DOHH2 (cell line): ENCODE data around the gene GAS7.

ENCODE experiments used
- H3F3A ChIP-seq: fragments of 200-600 bp; sonication (generic), shearing (Covaris generic); 2 replicates; pipeline ENCODE4 v1.6.0; 2016; ENCODE audit warnings: antibody characterized with exemption, mild to moderate bottlenecking; ENCODE audit not compliant: control insufficient read depth, insufficient read depth
- H3K27ac ChIP-seq: fragments of 200-600 bp; sonication (generic); 2 replicates; pipeline ENCODE4 v1.5.1; 2014; ENCODE audit warnings: low read depth, mild to moderate bottlenecking, low read length, moderate library complexity
- H3K27me3 ChIP-seq: fragments of 200-600 bp; sonication (generic); 2 replicates; pipeline ENCODE4 v1.6.1; 2014; ENCODE audit warnings: mild to moderate bottlenecking, low read length, mixed read lengths; ENCODE audit not compliant: control insufficient read depth
- H3K36me3 ChIP-seq: fragments of 200-600 bp; sonication (generic); 2 replicates; pipeline ENCODE4 v1.6.1; 2014; ENCODE audit warnings: mild to moderate bottlenecking, low read length, moderate library complexity, mixed read lengths; ENCODE audit not compliant: control insufficient read depth
- H3K4me1 ChIP-seq: fragments of 200-600 bp; sonication (generic); 2 replicates; pipeline ENCODE4 v1.6.1; 2014; ENCODE audit warnings: mild to moderate bottlenecking, low read length, mixed read lengths; ENCODE audit not compliant: control insufficient read depth
- H3K4me2 ChIP-seq: fragments of 200-600 bp; sonication (generic); 2 replicates; pipeline ENCODE4 v1.6.0; 2014; ENCODE audit warnings: mild to moderate bottlenecking, low read length, moderate library complexity
- H3K4me3 ChIP-seq: fragments of 200-600 bp; sonication (generic); 2 replicates; pipeline ENCODE4 v1.5.1; 2014; ENCODE audit warnings: mild to moderate bottlenecking, low read length, mixed read lengths
- H3K79me2 ChIP-seq: fragments of 200-600 bp; sonication (generic); 2 replicates; pipeline ENCODE4 v1.6.1; 2014; ENCODE audit warnings: mild to moderate bottlenecking, low read length, mixed read lengths; ENCODE audit not compliant: control insufficient read depth
- H3K9me2 ChIP-seq: fragments of 200-600 bp; sonication (generic); replicated peaks from 2 replicates; pipeline ENCODE4 v1.6.1; 2014; ENCODE audit warnings: mild to moderate bottlenecking, low read length, mixed read lengths; ENCODE audit not compliant: control insufficient read depth
- H3K9me3 ChIP-seq: fragments of 200-600 bp; sonication (generic); 2 replicates; pipeline ENCODE4 v1.6.1; 2014; ENCODE audit warnings: antibody characterized with exemption, low read length, mixed read lengths; ENCODE audit not compliant: control insufficient read depth, insufficient read depth
- H4K20me1 ChIP-seq: fragments of 200-600 bp; sonication (generic); 2 replicates; pipeline ENCODE4 v1.6.0; 2014; ENCODE audit warnings: low read depth, mild to moderate bottlenecking, antibody characterized with exemption, low read length, moderate library complexity; ENCODE audit not compliant: control insufficient read depth, insufficient read depth
- EZH2phosphoT487 ChIP-seq: fragments of 200-600 bp; sonication (generic); IDR thresholded peaks from 2 replicates; pipeline ENCODE4 v1.6.1; 2017; ENCODE audit warnings: borderline replicate concordance, mild to moderate bottlenecking, antibody characterized with exemption, low read length, moderate library complexity, mixed read lengths
- TF ChIP-seq, protein P1 (sequence below): fragments of 200-600 bp; sonication (generic); IDR thresholded peaks from one replicate; pipeline ENCODE4 v1.5.1; 2014; ENCODE audit warnings: antibody characterized with exemption, mild to moderate bottlenecking, low read depth, low read length; ENCODE audit not compliant: poor library complexity, severe bottlenecking

The GAS7 gene

DNA sequence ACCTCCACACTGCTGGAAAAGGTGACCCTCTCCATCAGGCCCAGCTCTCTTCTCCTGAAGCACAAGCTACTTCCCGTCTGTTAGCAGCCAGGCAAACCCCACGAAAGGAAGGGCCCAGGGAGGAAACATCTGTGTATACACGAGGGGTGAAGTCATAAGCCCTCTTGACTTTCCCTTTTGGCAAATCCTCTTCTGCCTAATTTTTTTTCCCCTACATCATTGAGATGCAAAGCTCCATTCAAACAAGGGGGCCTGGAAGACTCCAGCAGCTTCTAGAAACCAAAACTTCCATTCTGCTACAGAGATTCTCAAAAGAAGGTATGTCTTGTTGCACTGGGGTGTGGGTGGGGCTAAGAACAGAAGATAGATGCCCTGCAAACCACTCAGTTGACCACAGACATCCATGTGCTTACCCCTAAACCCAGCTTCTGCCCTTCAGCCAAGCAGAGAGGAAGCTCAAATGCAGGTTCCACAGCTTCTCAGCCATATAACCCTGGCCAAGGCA, 147.8 kb downstream of the GAS7 start:
- no peaks in the 10 kb centered on the region for H3K36me3 ChIP-seq
- no peaks in the 10 kb centered on the region for H3F3A ChIP-seq
- H3K9me2 ChIP-seq, result no peaks in the 10 kb centered on the region
- H3K4me1 ChIP-seq, result no peaks in the 10 kb centered on the region
- no peak overlapping the region for H3K27ac ChIP-seq
- no peak for TF ChIP-seq EZH2phosphoT487
- TF ChIP-seq, protein P1, sequence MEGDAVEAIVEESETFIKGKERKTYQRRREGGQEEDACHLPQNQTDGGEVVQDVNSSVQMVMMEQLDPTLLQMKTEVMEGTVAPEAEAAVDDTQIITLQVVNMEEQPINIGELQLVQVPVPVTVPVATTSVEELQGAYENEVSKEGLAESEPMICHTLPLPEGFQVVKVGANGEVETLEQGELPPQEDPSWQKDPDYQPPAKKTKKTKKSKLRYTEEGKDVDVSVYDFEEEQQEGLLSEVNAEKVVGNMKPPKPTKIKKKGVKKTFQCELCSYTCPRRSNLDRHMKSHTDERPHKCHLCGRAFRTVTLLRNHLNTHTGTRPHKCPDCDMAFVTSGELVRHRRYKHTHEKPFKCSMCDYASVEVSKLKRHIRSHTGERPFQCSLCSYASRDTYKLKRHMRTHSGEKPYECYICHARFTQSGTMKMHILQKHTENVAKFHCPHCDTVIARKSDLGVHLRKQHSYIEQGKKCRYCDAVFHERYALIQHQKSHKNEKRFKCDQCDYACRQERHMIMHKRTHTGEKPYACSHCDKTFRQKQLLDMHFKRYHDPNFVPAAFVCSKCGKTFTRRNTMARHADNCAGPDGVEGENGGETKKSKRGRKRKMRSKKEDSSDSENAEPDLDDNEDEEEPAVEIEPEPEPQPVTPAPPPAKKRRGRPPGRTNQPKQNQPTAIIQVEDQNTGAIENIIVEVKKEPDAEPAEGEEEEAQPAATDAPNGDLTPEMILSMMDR, result no peak
- no peaks in the 10 kb centered on the region for H3K9me3 ChIP-seq
- H3K4me2 ChIP-seq, result no peak overlapping the region
- no peaks in the 10 kb centered on the region for H3K79me2 ChIP-seq
- no peaks in the 10 kb centered on the region for H3K27me3 ChIP-seq
- H4K20me1 ChIP-seq, result no peaks in the 10 kb centered on the region
- H3K4me3 ChIP-seq, result no peak overlapping the region

DNA sequence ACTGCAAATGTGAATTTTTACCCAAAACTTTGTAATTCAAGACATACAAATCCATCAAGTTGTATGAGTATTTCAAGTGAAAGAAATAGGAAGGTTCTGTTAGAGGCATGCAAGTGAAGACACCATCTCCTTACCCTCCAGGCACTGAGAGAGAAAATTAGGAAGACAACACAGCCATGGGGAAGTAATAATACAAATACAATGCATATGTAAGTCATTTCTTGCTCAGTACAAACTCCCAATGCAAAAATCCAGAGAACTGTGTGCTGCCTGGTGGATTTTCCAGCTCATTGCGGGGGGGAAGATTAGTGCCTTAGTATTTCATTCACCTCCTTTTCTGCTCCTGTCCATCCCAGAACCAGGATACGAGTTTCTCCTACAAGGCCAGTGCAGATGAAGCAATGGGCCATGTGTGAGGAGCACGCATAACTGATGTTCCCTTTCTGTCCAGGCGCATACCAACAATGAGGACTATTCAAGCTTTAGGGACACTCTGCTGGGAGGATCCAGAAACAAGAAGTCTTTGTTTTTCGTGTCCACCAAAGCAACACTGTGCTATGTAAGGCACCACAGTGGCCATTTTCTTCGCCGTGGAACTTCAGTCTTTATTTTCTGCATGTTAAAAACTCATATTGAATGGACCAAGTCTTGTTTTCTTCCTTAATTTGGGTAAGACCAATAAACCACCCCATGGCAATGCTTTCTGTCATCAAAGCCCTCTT, 149.6 kb downstream of the GAS7 start:
- H3K9me2 ChIP-seq, result no peaks in the 10 kb centered on the region
- no peaks in the 10 kb centered on the region for H3K9me3 ChIP-seq
- H3K4me1 ChIP-seq, result no peaks in the 10 kb centered on the region
- no peak overlapping the region for H3K4me3 ChIP-seq
- no peaks in the 10 kb centered on the region for H3K36me3 ChIP-seq
- H4K20me1 ChIP-seq, result no peaks in the 10 kb centered on the region
- TF ChIP-seq, protein P1, result no peak
- no peak for TF ChIP-seq EZH2phosphoT487
- no peaks in the 10 kb centered on the region for H3K27me3 ChIP-seq
- H3K79me2 ChIP-seq, result no peaks in the 10 kb centered on the region
- no peaks in the 10 kb centered on the region for H3F3A ChIP-seq
- H3K27ac ChIP-seq, result no peak overlapping the region
- H3K4me2 ChIP-seq, result no peak overlapping the region

DNA sequence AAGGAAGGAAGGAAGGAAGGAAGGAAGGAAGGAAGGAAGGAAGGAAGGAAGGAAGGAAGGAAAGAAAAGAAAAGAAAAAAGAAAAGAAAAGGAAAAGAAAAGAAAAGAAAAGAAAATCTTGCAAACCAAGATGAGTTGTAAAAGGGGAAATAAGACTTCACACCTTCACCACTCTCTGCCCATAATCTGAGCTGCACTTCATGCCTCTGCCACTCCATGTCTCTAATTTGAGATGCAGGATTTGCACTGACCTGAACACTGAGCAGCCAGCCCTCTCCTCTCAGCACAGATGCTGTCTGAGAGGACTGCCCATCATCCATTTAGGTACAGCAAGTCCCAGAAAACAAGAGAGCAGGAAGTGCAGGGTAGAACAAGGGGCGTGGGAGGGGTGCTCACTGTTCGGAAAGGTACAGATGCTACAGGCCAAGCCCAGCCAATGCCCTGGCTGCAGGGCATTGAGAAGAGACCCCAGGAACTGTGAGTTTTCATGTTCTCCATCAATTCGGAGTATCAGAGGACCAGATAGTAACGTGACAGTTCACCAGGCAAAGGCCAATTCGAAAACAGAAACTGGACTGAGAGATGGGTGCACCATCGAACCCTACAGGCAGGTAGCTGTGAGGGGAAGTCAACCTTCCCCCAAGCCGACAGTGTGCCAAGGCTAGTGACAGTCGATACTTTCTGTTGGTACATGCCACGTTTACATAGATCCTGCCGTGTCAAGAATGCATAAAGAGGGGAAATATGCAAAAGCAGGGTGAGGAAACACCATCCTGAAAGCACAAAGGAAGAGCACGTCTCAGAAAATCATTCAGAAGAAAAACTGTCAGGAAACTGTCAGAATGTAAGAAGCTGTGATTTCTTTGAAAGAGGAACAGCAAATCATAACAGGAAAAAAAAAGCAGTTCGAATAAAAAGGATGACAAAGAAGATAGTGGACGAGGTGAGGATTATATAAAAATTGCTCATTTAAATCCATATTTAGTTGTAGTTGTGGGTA, 151.3 kb downstream of the GAS7 start:
- no peak overlapping the region for H3K27ac ChIP-seq
- H3K27me3 ChIP-seq, result no peaks in the 10 kb centered on the region; the same call in 1 of the 2 replicates
- H3K36me3 ChIP-seq, result no peaks in the 10 kb centered on the region
- no peaks in the 10 kb centered on the region for H4K20me1 ChIP-seq
- H3K4me3 ChIP-seq, result no peak overlapping the region
- no peaks in the 10 kb centered on the region for H3F3A ChIP-seq
- no peak for TF ChIP-seq EZH2phosphoT487
- TF ChIP-seq, protein P1, result no peak
- no peaks in the 10 kb centered on the region for H3K9me3 ChIP-seq
- no peaks in the 10 kb centered on the region for H3K4me1 ChIP-seq
- H3K79me2 ChIP-seq, result no peaks in the 10 kb centered on the region
- H3K4me2 ChIP-seq, result no peak overlapping the region
- H3K9me2 ChIP-seq, result no peaks in the 10 kb centered on the region
